GM12873 (cell line): ENCODE data around the gene STAB2.

Source experiments
- TF ChIP-seq, protein P1 (sequence below): IDR thresholded peaks from 2 replicates; pipeline ENCODE4 v1.5.1; 2012; ENCODE audit warnings: low read depth, mild to moderate bottlenecking, moderate library complexity, low read length, control low read depth; ENCODE audit not compliant: insufficient read depth; ENCODE audit errors: missing control alignments

Gene STAB2

DNA sequence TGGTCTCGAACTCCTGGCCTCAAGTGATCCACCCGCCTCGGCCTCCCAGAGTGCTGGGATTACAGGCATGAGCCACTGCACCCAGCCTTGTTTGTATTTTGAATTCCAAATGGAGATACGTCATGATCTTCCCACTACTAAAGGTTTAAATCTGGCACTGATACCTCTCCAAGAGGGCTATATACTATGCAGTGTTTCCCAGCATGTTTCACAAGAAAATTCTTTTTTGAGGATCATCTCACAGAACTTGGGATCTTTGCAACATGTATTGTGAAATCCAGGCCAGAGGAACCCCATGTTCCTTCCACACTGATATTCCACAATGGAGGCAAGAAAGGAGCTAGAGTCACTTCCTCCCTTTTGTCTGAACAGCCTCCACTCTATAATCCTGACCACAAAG is 141.2 kb downstream of the STAB2 start:
- TF ChIP-seq, protein P1, sequence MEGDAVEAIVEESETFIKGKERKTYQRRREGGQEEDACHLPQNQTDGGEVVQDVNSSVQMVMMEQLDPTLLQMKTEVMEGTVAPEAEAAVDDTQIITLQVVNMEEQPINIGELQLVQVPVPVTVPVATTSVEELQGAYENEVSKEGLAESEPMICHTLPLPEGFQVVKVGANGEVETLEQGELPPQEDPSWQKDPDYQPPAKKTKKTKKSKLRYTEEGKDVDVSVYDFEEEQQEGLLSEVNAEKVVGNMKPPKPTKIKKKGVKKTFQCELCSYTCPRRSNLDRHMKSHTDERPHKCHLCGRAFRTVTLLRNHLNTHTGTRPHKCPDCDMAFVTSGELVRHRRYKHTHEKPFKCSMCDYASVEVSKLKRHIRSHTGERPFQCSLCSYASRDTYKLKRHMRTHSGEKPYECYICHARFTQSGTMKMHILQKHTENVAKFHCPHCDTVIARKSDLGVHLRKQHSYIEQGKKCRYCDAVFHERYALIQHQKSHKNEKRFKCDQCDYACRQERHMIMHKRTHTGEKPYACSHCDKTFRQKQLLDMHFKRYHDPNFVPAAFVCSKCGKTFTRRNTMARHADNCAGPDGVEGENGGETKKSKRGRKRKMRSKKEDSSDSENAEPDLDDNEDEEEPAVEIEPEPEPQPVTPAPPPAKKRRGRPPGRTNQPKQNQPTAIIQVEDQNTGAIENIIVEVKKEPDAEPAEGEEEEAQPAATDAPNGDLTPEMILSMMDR, result no peak

DNA sequence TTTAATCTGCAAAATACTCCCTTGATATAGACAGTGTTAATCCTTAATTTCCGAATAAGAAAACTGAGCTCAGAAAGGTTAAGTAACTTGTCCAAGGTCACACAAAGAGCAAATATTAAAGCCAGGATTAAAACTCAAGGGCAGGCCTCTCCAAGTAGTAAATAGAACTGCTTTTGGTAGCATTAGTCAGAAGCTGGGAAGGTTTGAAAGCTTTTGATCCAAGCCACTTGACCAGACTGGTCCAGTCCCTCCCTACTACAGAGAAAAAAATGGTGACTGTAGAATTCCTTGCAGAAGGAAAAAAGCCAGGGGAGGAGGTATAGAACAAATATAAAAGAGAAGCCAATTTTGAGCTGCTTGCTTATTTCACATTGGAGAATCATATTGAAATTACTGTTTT is 142.4 kb downstream of the STAB2 start:
- TF ChIP-seq, protein P1, result no peak

DNA sequence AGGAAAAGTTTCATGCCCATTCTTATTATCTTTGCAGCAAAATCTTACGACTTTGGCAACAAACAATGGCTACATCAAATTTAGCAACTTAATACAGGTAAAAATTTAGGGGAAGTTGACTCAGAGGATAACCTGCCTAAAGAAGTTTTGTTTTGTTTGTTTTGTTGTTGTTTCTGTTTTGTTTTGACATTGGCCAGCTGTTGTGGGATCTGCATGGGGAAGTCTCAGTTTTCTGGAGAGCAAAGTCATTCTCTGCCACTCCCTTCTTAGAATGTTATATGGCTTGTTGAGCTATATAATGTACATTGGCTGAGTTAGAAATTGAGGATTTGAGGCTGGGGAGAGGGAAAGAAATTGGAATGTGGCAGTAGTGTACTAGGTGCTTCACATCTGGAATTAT is 144.5 kb downstream of the STAB2 start:
- TF ChIP-seq, protein P1, result no peak

DNA sequence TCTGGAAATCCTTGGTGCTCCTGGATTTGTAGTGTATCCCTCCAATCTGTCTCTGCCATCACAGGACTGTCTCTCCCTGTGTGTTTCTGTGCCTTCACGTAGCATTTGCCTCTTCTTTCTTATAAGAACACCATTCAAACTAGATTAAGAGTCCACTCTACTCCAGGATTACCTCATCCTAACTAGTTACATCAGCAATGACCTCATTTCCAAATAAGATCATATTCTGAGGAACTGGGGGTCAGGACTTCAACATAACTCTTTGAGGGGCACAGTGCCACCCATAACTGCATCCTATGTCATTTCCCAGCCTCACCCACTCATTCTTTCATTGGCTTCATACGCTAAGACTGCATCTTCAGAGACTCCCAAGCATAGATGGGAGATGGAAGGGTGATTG is 147.8 kb downstream of the STAB2 start:
- TF ChIP-seq, protein P1, result no peak

DNA sequence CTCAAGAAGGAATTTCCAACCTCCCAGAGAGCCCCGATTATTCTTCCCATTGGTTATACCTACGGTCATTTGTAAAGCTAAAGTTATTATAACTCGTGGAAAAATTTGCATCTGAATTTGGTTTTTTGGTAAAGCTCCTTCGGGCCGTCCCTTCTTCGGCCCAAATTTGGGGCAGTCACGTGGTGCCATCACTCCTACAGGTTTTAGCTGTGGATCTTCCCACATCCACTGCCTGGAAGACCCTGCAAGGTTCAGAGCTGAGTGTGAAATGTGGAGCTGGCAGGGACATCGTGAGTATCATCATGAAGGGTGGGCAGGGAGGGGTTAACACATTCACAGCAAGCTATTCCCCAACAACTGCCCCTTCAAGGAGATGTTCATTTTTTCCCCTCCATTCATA is 148.2 kb downstream of the STAB2 start:
- TF ChIP-seq, protein P1, result no peak

DNA sequence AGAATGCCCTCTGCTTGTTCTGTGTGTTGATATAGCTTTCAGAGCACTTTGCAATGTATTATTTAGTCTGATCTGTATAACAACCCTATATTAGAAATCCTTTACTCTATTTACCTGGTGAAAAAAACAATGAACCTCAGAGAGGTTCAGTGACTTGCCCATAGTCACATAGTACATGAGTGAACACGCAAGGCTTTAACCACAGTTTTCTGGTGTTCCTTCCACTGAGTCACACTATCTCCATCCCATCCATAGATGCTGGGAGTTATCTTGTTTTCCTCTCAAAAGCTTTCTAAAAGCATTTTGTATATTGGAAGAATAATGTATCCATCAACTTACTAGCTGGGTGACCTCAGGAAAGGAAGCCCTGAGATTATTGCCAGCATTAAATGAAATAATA is 149.5 kb downstream of the STAB2 start:
- TF ChIP-seq, protein P1, result no peak

DNA sequence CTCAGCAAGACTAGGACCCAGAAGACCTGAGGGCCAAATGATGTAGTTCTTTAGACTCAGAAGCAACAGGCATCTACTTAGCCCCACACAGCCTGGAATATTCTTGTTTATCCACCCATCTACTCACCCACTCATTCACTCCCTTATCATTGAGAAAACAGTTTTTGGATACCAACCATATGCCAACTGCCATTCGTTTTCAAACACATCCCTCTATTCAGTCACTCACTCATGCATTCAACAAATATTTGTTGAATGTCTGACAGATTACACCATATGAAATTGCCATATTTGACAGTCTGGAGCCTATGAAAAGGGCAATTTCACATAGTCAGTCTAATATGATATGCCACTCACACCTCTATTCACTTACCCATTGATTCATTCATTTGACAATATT is 150.8 kb downstream of the STAB2 start:
- TF ChIP-seq, protein P1, result no peak
